GM19467 (cell line): ENCODE data around the gene SLCO4A1.

Source experiments
- ATAC-seq: cut with Tn5 transposase; IDR thresholded peaks from one replicate; pipeline ENCODE4 v1.9.1; 2021; ENCODE audit warnings: mild to moderate bottlenecking, moderate library complexity; ENCODE audit not compliant: unreplicated experiment

Gene SLCO4A1

GRCh38 chr20:62710221-62710885, 68.0 kb downstream of the SLCO4A1 start:
- ATAC-seq: no peak

- ATAC-seq: no peak
Observed at GRCh38 chr20:62710886-62711702, 68.8 kb downstream of the SLCO4A1 start.

- no peak for ATAC-seq
Observed at GRCh38 chr20:62711703-62712101, 69.4 kb downstream of the SLCO4A1 start.

- no peak for ATAC-seq
Observed at GRCh38 chr20:62712606-62713005, 70.3 kb downstream of the SLCO4A1 start.

- no peak for ATAC-seq
Observed at GRCh38 chr20:62714006-62714405, 71.7 kb downstream of the SLCO4A1 start.

- ATAC-seq: no peak
Observed at GRCh38 chr20:62714799-62715198, 72.5 kb downstream of the SLCO4A1 start.

- no peak for ATAC-seq
Observed at GRCh38 chr20:62715201-62715600, 72.9 kb downstream of the SLCO4A1 start.

GRCh38 chr20:62716198-62716940, 74.1 kb downstream of the SLCO4A1 start:
- ATAC-seq: no peak

- no peak for ATAC-seq
Observed at GRCh38 chr20:62716941-62717310, 74.6 kb downstream of the SLCO4A1 start.

- ATAC-seq: no peak
Observed at GRCh38 chr20:62717933-62718332, 75.6 kb downstream of the SLCO4A1 start.

GRCh38 chr20:62718546-62718945, 76.2 kb downstream of the SLCO4A1 start:
- ATAC-seq: no peak

GRCh38 chr20:62719250-62719935, 77.1 kb downstream of the SLCO4A1 start:
- ATAC-seq: no peak
